IMR-90 (cell line): ENCODE data around the gene LRIG1.

Source experiments
- CHD1 ChIP-seq: IDR thresholded peaks from 2 replicates; pipeline ENCODE4 v1.6.1; 2012; ENCODE audit warnings: low read depth, low read length, improper control_type of control experiment
- CTCF ChIP-seq: conservative IDR thresholded peaks from 2 replicates; pipeline ENCODE4 v1.5.1; 2012; ENCODE audit warnings: mild to moderate bottlenecking, low read depth, low read length, improper control_type of control experiment
- MAFK ChIP-seq: IDR thresholded peaks from 2 replicates; pipeline ENCODE4 v1.6.1; 2012; ENCODE audit warnings: low read depth, low read length, improper control_type of control experiment
- NFE2L2 ChIP-seq: fragments of 150-350 bp; IDR thresholded peaks from 2 replicates; pipeline ENCODE4 v1.6.1; 2016; ENCODE audit warnings: low read depth, mild to moderate bottlenecking, low read length
- RAD21 ChIP-seq: IDR thresholded peaks from 2 replicates; pipeline ENCODE4 v1.6.1; 2012; ENCODE audit warnings: low read length, improper control_type of control experiment
- RFX5 ChIP-seq: IDR thresholded peaks from 2 replicates; pipeline ENCODE4 v1.8.0; 2012; ENCODE audit warnings: low read depth, mild to moderate bottlenecking, low read length, moderate library complexity

GRCh38 chr3:66441692-66442091 is 59.1 kb downstream of the LRIG1 start:
- TF ChIP-seq CHD1 = no peak
- no peak for TF ChIP-seq CTCF
- TF ChIP-seq RFX5 = no peak
- TF ChIP-seq NFE2L2 = no peak
- no peak for TF ChIP-seq MAFK
- no peak for TF ChIP-seq RAD21
